Measurements from ENCODE around the gene FIBP. TPM values are rescaled to one million over a fixed set of nuclear protein-coding genes. Genes with fewer than 3 reads are reported as not detected.

The FIBP gene
- total RNA-seq, 4 donors from 2014 or later: 69.4 to 103 (median 86.2) TPM

DNA sequence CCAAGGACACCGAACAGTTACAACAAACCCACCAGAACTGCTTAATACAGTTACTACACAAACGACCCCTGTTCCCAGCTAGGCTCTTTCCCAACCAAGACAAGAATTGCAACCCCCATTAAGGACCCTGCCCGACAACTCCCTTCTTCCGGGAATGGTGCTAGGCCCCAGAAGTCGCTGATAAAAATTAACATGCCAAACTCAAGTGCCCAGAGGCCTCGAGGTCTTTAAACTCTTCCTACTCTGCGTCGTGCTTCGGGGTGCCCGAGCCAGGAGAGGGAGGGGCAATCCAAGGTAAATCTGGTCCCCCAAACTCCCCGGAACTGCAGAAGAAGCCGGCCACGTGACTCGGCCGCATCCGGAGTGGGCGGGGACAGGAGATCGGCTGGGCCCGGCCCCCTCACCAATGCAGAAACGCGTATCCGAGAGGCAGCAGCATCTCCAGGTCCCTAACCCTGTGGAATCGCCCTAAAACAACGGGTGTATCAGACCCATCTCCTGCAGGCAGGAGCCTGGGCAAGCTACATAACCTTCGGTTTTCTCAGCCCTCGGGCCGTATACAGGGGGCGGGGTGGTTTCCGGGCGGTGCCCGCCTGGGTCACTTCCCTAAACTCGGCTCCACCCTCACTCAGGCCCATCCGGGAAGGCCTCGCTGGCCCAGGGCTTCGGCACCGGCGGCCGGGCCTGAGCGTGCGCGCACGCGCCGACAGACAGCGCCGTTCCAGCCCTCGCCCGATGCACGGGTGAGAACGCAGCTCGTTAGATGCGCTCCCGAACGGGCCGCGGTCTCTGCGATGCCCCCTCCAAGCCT lies 31.4 kb downstream of the FIBP start:
- WGBS, 2 donors: 3% methylated on average over 19 to 32 of the region's 57 CpGs
- intact Hi-C loops (cut with DNase I; ENCODE audit: low total_unique reads): no loop called here
- TF ChIP-seq, protein P1, sequence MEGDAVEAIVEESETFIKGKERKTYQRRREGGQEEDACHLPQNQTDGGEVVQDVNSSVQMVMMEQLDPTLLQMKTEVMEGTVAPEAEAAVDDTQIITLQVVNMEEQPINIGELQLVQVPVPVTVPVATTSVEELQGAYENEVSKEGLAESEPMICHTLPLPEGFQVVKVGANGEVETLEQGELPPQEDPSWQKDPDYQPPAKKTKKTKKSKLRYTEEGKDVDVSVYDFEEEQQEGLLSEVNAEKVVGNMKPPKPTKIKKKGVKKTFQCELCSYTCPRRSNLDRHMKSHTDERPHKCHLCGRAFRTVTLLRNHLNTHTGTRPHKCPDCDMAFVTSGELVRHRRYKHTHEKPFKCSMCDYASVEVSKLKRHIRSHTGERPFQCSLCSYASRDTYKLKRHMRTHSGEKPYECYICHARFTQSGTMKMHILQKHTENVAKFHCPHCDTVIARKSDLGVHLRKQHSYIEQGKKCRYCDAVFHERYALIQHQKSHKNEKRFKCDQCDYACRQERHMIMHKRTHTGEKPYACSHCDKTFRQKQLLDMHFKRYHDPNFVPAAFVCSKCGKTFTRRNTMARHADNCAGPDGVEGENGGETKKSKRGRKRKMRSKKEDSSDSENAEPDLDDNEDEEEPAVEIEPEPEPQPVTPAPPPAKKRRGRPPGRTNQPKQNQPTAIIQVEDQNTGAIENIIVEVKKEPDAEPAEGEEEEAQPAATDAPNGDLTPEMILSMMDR (IDR thresholded peaks at IDR 0.05): no peak
- no peak for TF ChIP-seq POLR2A (IDR thresholded peaks at IDR 0.05)
- peak; percentile 83 to 97 for DNase-seq (ENCODE audit: low spot score in 2 of 2)
- H3K4me3 ChIP-seq (ENCODE audit: low read depth, poor library complexity, severe bottlenecking): peak overlapping the region; percentile 94

DNA sequence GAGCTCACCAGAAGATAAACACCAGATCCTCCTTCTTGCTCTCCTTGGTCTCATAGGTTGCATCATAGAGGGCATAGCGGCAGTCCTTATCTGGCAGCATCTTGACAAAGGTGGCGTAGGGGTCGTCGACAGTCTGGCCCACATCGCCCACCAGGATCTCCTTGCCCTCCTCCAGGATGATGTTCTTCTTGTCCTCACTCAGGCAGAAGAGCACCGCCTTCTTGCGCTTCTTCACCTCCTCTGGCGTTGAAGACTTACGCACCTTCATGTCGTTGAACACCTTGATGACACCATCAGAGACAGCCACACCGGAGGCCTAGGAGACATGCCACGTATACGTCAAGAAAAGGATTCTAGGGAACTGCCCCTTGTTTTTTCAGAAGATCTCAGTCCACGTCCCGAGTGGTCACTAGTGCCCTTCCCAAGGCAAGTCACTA lies 32.3 kb downstream of the FIBP start:
- WGBS, 2 donors: 78 to 84% methylated on average over 15 of the region's 15 CpGs
- no peak for DNase-seq (ENCODE audit: low spot score in 2 of 2)
- intact Hi-C loops (cut with DNase I; ENCODE audit: low total_unique reads): no loop called here
- no peak for TF ChIP-seq POLR2A (IDR thresholded peaks at IDR 0.05)
- TF ChIP-seq, protein P1 (IDR thresholded peaks at IDR 0.05): no peak
- H3K4me3 ChIP-seq (ENCODE audit: low read depth, poor library complexity, severe bottlenecking): no peak overlapping the region

DNA sequence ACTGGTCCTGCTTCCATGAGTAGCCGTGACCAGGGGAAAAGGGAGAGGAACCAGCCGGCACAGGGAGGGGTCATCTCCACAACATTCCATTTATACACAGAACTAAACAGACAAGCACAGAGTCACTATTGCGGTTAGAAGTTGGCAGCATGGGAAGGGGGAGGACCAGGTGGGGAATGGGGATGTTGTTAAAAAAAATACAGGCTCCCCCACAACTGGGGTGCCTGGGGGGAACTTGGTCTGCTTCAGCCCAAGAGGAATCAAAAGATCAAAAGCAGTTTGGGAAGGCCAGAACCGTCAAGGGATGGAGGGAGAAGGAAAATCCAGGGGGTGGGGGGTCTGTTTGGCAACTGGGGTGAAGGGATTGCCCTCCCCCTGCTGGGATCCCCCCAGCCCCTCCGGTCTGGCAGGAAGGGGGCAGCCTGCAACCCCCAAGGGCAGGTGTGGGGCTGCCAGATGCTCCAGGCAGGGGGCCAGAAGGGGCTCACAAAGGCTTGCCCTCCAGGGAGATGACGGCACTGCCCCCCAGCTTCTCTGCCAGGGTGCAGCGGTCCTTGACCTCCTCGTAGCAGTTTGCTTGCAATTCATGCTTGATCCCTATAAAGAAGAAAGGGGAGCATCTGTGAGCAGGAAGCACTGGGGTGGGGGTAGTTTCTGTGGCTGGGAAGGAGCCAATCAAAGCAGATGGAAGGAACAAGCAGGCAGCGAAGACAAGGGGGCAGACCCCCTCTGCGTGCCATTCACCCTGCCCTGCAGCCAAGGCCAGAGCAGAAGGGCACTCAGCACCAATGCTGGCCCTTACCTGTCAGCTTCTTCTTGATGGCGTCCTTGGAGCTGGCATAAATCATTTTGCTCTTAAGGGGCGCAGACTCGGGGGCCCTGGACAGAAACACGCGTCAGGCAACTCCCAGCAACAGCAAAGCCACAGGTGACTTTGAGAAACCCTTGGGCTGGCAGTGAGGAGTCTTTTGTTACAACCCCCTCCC lies 33.1 kb downstream of the FIBP start:
- 78 to 79% methylated on average over 15 of the region's 15 CpGs for WGBS, 2 donors
- H3K4me3 ChIP-seq (ENCODE audit: low read depth, poor library complexity, severe bottlenecking): no peak overlapping the region
- intact Hi-C loops (cut with DNase I; ENCODE audit: low total_unique reads): no loop called here
- TF ChIP-seq POLR2A (IDR thresholded peaks at IDR 0.05): no peak
- TF ChIP-seq, protein P1 (IDR thresholded peaks at IDR 0.05): no peak
- no peak for DNase-seq (ENCODE audit: low spot score in 2 of 2)

DNA sequence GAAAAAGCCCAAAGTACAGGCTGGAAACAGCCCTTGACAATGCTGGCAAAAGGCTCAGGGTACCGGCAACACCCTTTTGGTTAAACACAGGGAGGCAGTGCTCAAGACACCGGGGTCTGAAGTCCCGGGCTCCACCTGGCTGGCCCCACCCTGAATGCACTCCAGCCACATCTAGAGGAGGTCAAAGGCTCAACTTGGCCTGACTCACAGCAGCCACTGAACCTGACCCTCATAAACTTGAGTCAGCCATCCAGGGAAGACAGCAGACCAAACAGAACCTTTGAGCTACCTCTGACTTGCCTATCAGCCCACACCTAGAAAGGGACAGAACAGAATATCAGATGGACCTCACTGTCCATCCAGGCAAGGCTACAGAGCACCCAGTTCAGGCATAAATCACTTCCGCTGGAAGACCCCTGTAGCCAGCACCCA lies 34.1 kb downstream of the FIBP start:
- TF ChIP-seq, protein P1 (IDR thresholded peaks at IDR 0.05): peak in 1 of 3 donors; percentile 88
- no peak for TF ChIP-seq POLR2A (IDR thresholded peaks at IDR 0.05)
- intact Hi-C loops (cut with DNase I; ENCODE audit: low total_unique reads): no loop called here
- WGBS, 2 donors: 74 to 80% methylated on average over 3 to 4 of the region's 4 CpGs
- no peak for DNase-seq (ENCODE audit: low spot score in 2 of 2)
- H3K4me3 ChIP-seq (ENCODE audit: low read depth, poor library complexity, severe bottlenecking): no peak overlapping the region

DNA sequence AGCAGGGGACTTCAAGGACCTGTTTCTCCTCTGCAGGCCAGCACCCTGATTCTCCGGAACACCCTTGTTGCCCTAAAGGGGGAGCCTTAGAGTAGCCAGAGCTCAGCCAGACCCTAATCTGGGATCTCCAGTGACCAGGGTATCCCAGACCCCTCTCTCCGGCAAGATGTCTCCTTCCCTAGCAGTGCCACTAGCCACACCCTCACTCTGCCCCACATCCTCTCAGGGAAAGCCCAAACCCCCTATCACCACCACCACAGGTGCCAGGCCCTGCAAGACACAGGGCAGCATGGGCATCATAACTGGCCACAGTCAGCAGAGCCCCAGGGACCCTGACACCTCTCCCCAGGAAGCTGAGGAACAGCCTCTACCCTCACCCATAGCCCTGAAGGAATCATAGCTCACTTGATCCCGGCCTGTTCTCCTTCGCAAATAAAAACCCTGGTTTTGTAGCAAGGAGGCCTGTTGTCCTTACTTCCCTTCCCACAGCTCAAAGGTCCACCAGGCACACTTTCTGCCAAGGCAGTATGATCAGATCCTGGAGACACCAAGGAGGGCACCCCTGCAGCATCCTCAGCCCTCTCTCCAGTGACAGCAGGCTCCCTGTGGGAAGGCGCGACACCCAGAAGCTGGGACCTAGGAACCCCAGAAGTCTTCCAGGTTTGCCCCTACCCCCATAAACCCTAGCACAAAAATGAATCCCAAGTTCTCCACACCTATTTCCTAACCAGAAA lies 34.9 kb downstream of the FIBP start:
- TF ChIP-seq, protein P1 (IDR thresholded peaks at IDR 0.05): no peak
- no peak for TF ChIP-seq POLR2A (IDR thresholded peaks at IDR 0.05)

More for the DNA sequence above, 34.9 kb downstream of the FIBP start:
- no peak overlapping the region for H3K4me3 ChIP-seq (ENCODE audit: low read depth, poor library complexity, severe bottlenecking)
- WGBS, 2 donors: 75 to 84% methylated on average over 6 of the region's 6 CpGs
- no peak for DNase-seq (ENCODE audit: low spot score in 2 of 2)
- intact Hi-C loops (cut with DNase I; ENCODE audit: low total_unique reads): no loop called here

All from lower leg skin (tissue), 4 donors.